Calu3 (cell line): ENCODE results near the gene KCNT1. TPM values are rescaled to one million over a fixed set of nuclear protein-coding genes. Genes with fewer than 3 reads are reported as not detected.

Source experiments
- BruUV-seq: library from RNA; stranded (reverse); fragments of 400-500 nt; replicated peaks from 2 replicates; lab custom pipeline; 2021; lab: Mats Ljungman, UMichigan
- CTCF ChIA-PET: fragments of 300-600 bp; sonication (Branson Sonifier 250); formaldehyde crosslinking; loops from one replicate; lab custom pipeline; 2022; ENCODE audit warnings: antibody characterized with exemption; lab: Charles Lee
- DNase-seq: peaks from one replicate; pipeline ENCODE4 v3.0.0; 2022
- H3K27ac Mint-ChIP-seq: one replicate; pipeline ENCODE4 v1.8.0; 2022; ENCODE audit warnings: mixed read lengths; ENCODE audit not compliant: unreplicated experiment
- H3K27me3 Mint-ChIP-seq: one replicate; pipeline ENCODE4 v1.8.0; 2022; ENCODE audit warnings: mixed read lengths; ENCODE audit not compliant: unreplicated experiment
- H3K36me3 Mint-ChIP-seq: one replicate; pipeline ENCODE4 v1.8.0; 2022; ENCODE audit warnings: mild to moderate bottlenecking, moderate library complexity, mixed read lengths; ENCODE audit not compliant: insufficient read depth, unreplicated experiment
- H3K4me1 Mint-ChIP-seq: one replicate; pipeline ENCODE4 v1.8.0; 2022; ENCODE audit warnings: mild to moderate bottlenecking, low read depth, mixed read lengths; ENCODE audit not compliant: unreplicated experiment
- H3K4me3 Mint-ChIP-seq: one replicate; pipeline ENCODE4 v1.8.0; 2022; ENCODE audit warnings: mild to moderate bottlenecking, low read depth, moderate library complexity, mixed read lengths; ENCODE audit not compliant: unreplicated experiment
- H3K9me3 Mint-ChIP-seq: one replicate; pipeline ENCODE4 v1.8.0; 2022; ENCODE audit warnings: low read depth, mixed read lengths; ENCODE audit not compliant: unreplicated experiment
- intact Hi-C: fragments of 100-400 bp; cut with micrococcal nuclease; formaldehyde crosslinking; loops from one replicate; pipeline ENCODE4 v1.10.0; 2022; ENCODE audit not compliant: unreplicated experiment
- total RNA-seq: library from RNA; stranded (reverse); gene quantifications from 2 replicates; pipeline ENCODE4 v1.2.3, GENCODE V29; 2022
- TF ChIP-seq, protein P1 (sequence below): fragments of 200-600 bp; IDR thresholded peaks from one replicate; pipeline ENCODE4 v1.8.0; 2022; ENCODE audit warnings: antibody characterized with exemption; ENCODE audit not compliant: unreplicated experiment

The KCNT1 gene
- total RNA-seq, 1 experiment from 2014 or later, result not detected

DNA sequence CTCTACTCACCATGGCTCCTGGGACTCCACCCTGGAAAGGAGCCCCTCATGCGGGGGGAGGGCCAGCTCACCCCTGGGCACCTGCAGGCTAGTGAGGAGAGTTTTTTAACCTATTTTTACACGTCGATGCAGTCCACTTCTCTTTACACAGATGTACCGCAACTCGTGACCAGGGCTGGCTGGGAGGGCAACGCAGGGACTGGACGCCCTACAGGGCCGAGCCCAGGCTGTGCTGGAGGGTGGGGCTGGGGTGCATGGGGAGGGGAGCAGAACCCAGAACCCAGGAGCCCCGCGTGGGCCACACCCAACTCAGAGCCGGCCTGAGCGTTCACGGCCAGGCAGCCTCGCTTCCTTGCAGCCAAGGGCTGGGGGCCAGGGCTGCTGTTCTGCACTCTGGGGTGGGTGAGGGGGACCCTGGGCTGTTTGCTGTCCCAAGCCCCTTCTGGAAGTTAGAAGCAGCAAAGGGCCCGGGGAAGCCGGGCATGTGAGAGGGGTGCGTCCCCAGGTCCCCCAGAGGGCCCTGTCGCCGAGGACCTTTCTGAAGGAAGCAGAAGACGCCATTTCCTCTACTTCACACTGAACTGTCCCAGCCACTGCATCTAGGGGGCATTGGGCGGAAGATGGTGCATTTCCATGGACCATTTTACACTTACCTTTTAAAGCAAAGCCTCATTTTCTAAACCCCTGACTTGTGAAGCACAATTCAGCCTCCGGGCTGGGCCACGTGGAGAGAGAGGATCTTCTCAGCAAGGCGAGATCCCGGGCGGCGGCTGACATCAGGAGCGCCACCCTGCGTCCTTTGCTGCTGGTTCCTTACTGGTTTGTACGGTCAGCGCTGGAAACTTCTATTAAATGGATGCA, 90.5 kb downstream of the KCNT1 start:
- Mint-ChIP-seq H3K4me3 (no peak overlapping the region), H3K27ac (no peak overlapping the region), H3K36me3 (no peaks in the 10 kb centered on the region), H3K4me1 (no peaks in the 10 kb centered on the region), H3K27me3 (peaks cover 20% of the 10 kb centered on the region), H3K9me3 (no peaks in the 10 kb centered on the region)
- intact Hi-C loops, result no loop called here
- CTCF ChIA-PET, result no interaction called here
- TF ChIP-seq, protein P1, sequence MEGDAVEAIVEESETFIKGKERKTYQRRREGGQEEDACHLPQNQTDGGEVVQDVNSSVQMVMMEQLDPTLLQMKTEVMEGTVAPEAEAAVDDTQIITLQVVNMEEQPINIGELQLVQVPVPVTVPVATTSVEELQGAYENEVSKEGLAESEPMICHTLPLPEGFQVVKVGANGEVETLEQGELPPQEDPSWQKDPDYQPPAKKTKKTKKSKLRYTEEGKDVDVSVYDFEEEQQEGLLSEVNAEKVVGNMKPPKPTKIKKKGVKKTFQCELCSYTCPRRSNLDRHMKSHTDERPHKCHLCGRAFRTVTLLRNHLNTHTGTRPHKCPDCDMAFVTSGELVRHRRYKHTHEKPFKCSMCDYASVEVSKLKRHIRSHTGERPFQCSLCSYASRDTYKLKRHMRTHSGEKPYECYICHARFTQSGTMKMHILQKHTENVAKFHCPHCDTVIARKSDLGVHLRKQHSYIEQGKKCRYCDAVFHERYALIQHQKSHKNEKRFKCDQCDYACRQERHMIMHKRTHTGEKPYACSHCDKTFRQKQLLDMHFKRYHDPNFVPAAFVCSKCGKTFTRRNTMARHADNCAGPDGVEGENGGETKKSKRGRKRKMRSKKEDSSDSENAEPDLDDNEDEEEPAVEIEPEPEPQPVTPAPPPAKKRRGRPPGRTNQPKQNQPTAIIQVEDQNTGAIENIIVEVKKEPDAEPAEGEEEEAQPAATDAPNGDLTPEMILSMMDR, result no peak
- DNase-seq, result no peak
- no TSS peak for BruUV-seq

DNA sequence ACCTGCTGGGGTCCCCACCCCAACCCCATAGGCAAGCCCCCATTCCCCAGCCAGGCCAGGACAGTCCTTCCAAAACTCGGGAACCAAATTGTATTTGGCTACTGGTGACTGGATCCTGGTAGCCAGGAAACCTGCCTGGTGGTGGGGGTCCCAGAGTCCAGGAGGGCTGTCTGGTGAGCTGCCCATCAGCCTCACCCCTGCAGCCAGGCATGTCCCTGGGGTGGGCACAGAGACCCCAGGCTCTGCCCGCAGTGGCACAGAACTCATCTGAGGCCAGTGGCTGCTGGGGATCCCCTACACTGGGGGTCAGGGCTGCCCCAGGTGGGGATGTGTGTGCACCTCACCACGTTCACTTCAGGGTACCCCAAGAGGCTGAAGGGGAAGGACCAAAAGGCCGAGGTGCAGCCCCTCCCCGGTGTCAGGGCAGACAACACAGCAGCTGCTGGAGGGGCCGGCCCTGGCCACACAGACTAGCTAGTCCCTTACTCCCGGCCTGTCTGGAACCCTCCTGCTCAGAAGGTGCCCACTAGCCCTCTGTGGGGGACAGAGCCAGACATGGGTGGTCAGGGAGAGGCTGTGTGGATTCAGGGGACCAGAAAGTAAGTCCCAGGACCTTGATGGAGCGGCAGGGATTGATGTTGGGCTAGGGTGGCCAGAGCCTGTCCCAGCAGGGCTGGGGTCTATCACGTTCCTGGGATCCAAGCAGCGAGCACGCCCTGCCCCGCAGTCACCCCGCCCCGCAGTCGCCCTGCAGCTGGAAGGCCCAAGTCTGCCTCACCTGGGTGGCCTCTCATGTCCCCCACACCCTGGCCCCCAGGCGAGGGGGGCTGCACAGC, 91.5 kb downstream of the KCNT1 start:
- no TSS peak for BruUV-seq
- Mint-ChIP-seq H3K4me1 (no peaks in the 10 kb centered on the region), H3K4me3 (no peak overlapping the region), H3K27ac (no peak overlapping the region), H3K36me3 (no peaks in the 10 kb centered on the region), H3K9me3 (no peaks in the 10 kb centered on the region), H3K27me3 (peaks cover 18% of the 10 kb centered on the region)
- CTCF ChIA-PET, result no interaction called here
- intact Hi-C loops, result no loop called here
- no peak for DNase-seq
- TF ChIP-seq, protein P1, result no peak

DNA sequence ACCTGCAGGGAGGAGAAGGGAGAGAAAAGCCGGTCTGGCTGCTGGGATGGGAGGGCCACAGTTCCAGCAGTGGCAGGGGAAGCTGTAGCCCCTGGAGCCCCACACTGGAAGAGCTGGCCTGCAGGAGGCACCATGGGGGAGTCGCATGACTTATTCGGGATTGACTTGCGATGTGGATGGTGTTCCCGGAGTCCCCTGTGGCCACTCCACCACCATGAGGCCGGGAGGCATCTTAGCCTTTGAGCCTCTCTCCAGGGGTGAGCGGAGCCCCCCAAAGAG, 92.0 kb downstream of the KCNT1 start:
- Mint-ChIP-seq H3K9me3 (no peaks in the 10 kb centered on the region), H3K4me3 (no peak overlapping the region), H3K36me3 (no peaks in the 10 kb centered on the region), H3K4me1 (no peaks in the 10 kb centered on the region), H3K27me3 (peaks cover 13% of the 10 kb centered on the region), H3K27ac (no peak overlapping the region)
- BruUV-seq, result no TSS peak
- TF ChIP-seq, protein P1, result no peak
- CTCF ChIA-PET, result no interaction called here
- intact Hi-C loops, result no loop called here
- DNase-seq, result no peak

DNA sequence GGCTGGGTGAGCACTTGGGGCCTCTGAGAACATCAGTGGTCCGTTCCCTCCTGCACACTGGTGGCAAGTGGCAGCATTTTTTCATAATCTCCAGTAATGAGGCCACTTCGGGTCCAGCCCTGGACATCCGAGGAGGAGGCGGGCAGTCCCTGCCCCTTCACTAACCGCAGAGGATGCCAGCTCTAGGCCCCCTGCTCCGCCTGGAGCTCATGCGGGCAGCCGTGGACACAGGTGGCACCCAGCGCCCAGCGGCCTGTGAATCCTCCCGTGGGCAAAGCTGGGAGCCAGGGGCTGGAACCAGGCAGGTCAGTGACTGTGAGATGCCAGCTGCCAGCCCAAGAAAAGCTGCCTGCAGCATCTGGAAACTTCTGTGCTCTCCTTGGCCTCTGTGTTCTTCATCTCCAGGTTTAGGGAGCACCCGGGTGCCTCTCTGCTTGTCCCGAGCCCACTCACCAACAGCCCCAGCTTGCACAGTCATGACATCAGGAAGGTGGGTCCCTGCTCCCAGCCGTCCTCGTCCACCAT, 92.4 kb downstream of the KCNT1 start:
- DNase-seq, result no peak
- intact Hi-C loops, result no loop called here
- Mint-ChIP-seq H3K4me3 (no peak overlapping the region), H3K9me3 (no peaks in the 10 kb centered on the region), H3K36me3 (no peaks in the 10 kb centered on the region), H3K27ac (no peak overlapping the region), H3K27me3 (peaks cover 13% of the 10 kb centered on the region), H3K4me1 (no peaks in the 10 kb centered on the region)
- TF ChIP-seq, protein P1, result no peak
- no TSS peak for BruUV-seq
- CTCF ChIA-PET, result no interaction called here
